Astrocyte (in vitro differentiated cells and primary cell): ENCODE results near the gene ASCC3.
"Not testable (repeated sequence)": the region's sequence is repeated elsewhere in the genome, so short reads cannot be mapped to it uniquely, and the experiment has no call there.

Experiments
- EZH2 ChIP-seq: IDR thresholded peaks from 2 replicates; pipeline ENCODE4 v1.6.1; 2012; ENCODE audit warnings: mild to moderate bottlenecking, low read length, inconsistent platforms; ENCODE audit not compliant: insufficient read depth
- TF ChIP-seq, protein P1 (sequence below): IDR thresholded peaks from 2 replicates; pipeline ENCODE4 v1.5.1; 2011; ENCODE audit warnings: low read depth, mild to moderate bottlenecking, inconsistent platforms, low read length, moderate library complexity; ENCODE audit not compliant: insufficient read depth

DNA sequence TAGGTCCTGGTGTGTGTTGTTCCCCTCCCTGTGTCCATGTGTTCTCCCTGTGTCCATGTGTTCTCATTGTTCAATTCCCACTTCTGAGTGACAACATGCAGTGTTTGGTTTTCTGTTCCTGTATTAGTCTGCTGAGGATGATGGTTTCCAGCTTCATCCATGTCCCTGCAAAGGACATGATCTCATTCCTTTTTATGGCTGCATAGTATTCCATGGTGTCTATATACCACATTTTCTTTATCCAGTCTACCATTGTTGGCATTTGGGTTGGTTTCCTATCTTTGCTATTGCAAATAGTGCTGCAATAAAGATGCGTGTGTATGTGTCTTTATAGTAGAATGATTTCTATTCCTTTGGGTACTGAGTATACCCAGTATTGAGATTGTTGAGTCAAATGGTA lies 122.7 kb downstream of the ASCC3 start:
- TF ChIP-seq, protein P1, sequence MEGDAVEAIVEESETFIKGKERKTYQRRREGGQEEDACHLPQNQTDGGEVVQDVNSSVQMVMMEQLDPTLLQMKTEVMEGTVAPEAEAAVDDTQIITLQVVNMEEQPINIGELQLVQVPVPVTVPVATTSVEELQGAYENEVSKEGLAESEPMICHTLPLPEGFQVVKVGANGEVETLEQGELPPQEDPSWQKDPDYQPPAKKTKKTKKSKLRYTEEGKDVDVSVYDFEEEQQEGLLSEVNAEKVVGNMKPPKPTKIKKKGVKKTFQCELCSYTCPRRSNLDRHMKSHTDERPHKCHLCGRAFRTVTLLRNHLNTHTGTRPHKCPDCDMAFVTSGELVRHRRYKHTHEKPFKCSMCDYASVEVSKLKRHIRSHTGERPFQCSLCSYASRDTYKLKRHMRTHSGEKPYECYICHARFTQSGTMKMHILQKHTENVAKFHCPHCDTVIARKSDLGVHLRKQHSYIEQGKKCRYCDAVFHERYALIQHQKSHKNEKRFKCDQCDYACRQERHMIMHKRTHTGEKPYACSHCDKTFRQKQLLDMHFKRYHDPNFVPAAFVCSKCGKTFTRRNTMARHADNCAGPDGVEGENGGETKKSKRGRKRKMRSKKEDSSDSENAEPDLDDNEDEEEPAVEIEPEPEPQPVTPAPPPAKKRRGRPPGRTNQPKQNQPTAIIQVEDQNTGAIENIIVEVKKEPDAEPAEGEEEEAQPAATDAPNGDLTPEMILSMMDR = not testable (repeated sequence)
- TF ChIP-seq EZH2 = not testable (repeated sequence)
